GM18870 (cell line): ENCODE data around the gene CASKIN1.

ENCODE experiments used
- ATAC-seq: cut with Tn5 transposase; IDR thresholded peaks from one replicate; pipeline ENCODE4 v1.9.1; 2021; ENCODE audit warnings: moderate library complexity; ENCODE audit not compliant: unreplicated experiment

The CASKIN1 gene

GRCh38 chr16:2176047-2176446 lies 20.4 kb downstream of the CASKIN1 start:
- no peak for ATAC-seq

- no peak for ATAC-seq
These were observed 21.0 kb downstream of the CASKIN1 start for GRCh38 chr16:2175454-2175853.

- ATAC-seq = no peak
These were observed 21.8 kb downstream of the CASKIN1 start for GRCh38 chr16:2174396-2175131.

- no peak for ATAC-seq
These were observed 22.5 kb downstream of the CASKIN1 start for GRCh38 chr16:2173916-2174315.

GRCh38 chr16:2173366-2173765 lies 23.0 kb downstream of the CASKIN1 start:
- ATAC-seq = no peak

GRCh38 chr16:2172688-2173335 lies 23.6 kb downstream of the CASKIN1 start:
- no peak for ATAC-seq

GRCh38 chr16:2171601-2172178 lies 24.7 kb downstream of the CASKIN1 start:
- ATAC-seq = no peak

- ATAC-seq = no peak
These were observed 25.6 kb downstream of the CASKIN1 start for GRCh38 chr16:2170587-2171435.

GRCh38 chr16:2170080-2170479 lies 26.3 kb downstream of the CASKIN1 start:
- ATAC-seq = no peak

GRCh38 chr16:2167068-2167638 lies 29.3 kb downstream of the CASKIN1 start:
- ATAC-seq = no peak

GRCh38 chr16:2166263-2167067 lies 29.9 kb downstream of the CASKIN1 start:
- ATAC-seq = no peak

GRCh38 chr16:2165861-2166260 lies 30.5 kb downstream of the CASKIN1 start:
- no peak for ATAC-seq

GRCh38 chr16:2163211-2163881 lies 33.1 kb downstream of the CASKIN1 start:
- ATAC-seq = no peak

GRCh38 chr16:2162676-2163118 lies 33.7 kb downstream of the CASKIN1 start:
- no peak for ATAC-seq

GRCh38 chr16:2161911-2162310 lies 34.5 kb downstream of the CASKIN1 start:
- no peak for ATAC-seq

- ATAC-seq = no peak
These were observed 35.4 kb downstream of the CASKIN1 start for GRCh38 chr16:2160915-2161551.

- no peak for ATAC-seq
These were observed 37.1 kb downstream of the CASKIN1 start for GRCh38 chr16:2159175-2159838.

- ATAC-seq = no peak
These were observed 38.2 kb downstream of the CASKIN1 start for GRCh38 chr16:2158262-2158638.
